HFFc6 (cell line): ENCODE measurements around the gene RSU1. TPM values are rescaled to one million over a fixed set of nuclear protein-coding genes. Genes with fewer than 3 reads are reported as not detected.

ENCODE experiments used
- DNase-seq: peaks from one replicate; pipeline ENCODE4 v3.0.0-alpha.2; 2018
- H3K27ac Mint-ChIP-seq: 2 replicates; pipeline ENCODE4 v1.8.0; 2020; ENCODE audit warnings: mild to moderate bottlenecking, mixed read lengths
- H3K27me3 Mint-ChIP-seq: 2 replicates; pipeline ENCODE4 v1.8.0; 2021; ENCODE audit warnings: mild to moderate bottlenecking, moderate library complexity, mixed read lengths; ENCODE audit not compliant: insufficient read depth
- H3K36me3 Mint-ChIP-seq: 2 replicates; pipeline ENCODE4 v1.8.0; 2021; ENCODE audit warnings: low read depth, mixed read lengths
- H3K4me1 Mint-ChIP-seq: 2 replicates; pipeline ENCODE4 v1.8.0; 2020; ENCODE audit warnings: low read depth, mixed read lengths
- H3K4me3 Mint-ChIP-seq: 2 replicates; pipeline ENCODE4 v1.8.0; 2020; ENCODE audit warnings: mild to moderate bottlenecking, moderate library complexity, mixed read lengths
- H3K9me3 Mint-ChIP-seq: 2 replicates; pipeline ENCODE4 v1.8.0; 2020; ENCODE audit warnings: mild to moderate bottlenecking, mixed read lengths
- CTCF ChIP-seq: fragments of 200-600 bp; sonication (generic); IDR thresholded peaks from 2 replicates; pipeline ENCODE4 v1.5.0; 2021; ENCODE audit warnings: antibody characterized with exemption, mild to moderate bottlenecking
- total RNA-seq, 6 experiments: library from RNA; stranded (reverse); fragmentation: NEBNext Ultra II Directional; extraction: Animal tissue kit (Norgen Biotek cat#: 25700); gene quantifications; 2 replicates in 1 of 6; 3 replicates in 5 of 6; pipeline ENCODE4 v1.2.3, GENCODE V29; 2021

Gene RSU1
- total RNA-seq, 6 experiments from 2014 or later: 182 to 239 (median 205) TPM

- H3K4me1 Mint-ChIP-seq: peaks cover 31% of the 10 kb centered on the region
- DNase-seq: no peak
- TF ChIP-seq CTCF: no peak
- peaks cover 18% of the 10 kb centered on the region; the same call in 1 of the 2 replicates for H3K36me3 Mint-ChIP-seq
- no peak overlapping the region for H3K27ac Mint-ChIP-seq
- H3K4me3 Mint-ChIP-seq: no peak overlapping the region
- no peaks in the 10 kb centered on the region for H3K9me3 Mint-ChIP-seq
- no peaks in the 10 kb centered on the region for H3K27me3 Mint-ChIP-seq
Observed at GRCh38 chr10:16804123-16804522, 13.1 kb downstream of the RSU1 start.

- H3K27ac Mint-ChIP-seq: no peak overlapping the region
Observed at GRCh38 chr10:16803464-16803863, 13.8 kb downstream of the RSU1 start.

GRCh38 chr10:16799621-16800020 lies 17.6 kb downstream of the RSU1 start:
- Mint-ChIP-seq H3K4me1 (peaks cover 42% of the 10 kb centered on the region), H3K36me3 (peaks cover 9% of the 10 kb centered on the region), H3K27me3 (no peaks in the 10 kb centered on the region), H3K9me3 (no peaks in the 10 kb centered on the region), H3K27ac (no peak overlapping the region), H3K4me3 (no peak overlapping the region)
- no peak for TF ChIP-seq CTCF
- no peak for DNase-seq

More at GRCh38 chr10:16803464-16803863, 13.8 kb downstream of the RSU1 start:
- Mint-ChIP-seq H3K4me1 (peaks cover 31% of the 10 kb centered on the region), H3K9me3 (no peaks in the 10 kb centered on the region), H3K27me3 (no peaks in the 10 kb centered on the region), H3K36me3 (peaks cover 17% of the 10 kb centered on the region), H3K4me3 (no peak overlapping the region)
- DNase-seq: no peak
- TF ChIP-seq CTCF: no peak

GRCh38 chr10:16798571-16798970 lies 18.7 kb downstream of the RSU1 start:
- Mint-ChIP-seq H3K27me3 (no peaks in the 10 kb centered on the region), H3K27ac (no peak overlapping the region), H3K4me3 (no peak overlapping the region), H3K9me3 (no peaks in the 10 kb centered on the region), H3K36me3 (peaks cover 6% of the 10 kb centered on the region), H3K4me1 (peaks cover 38% of the 10 kb centered on the region)
- DNase-seq: no peak
- TF ChIP-seq CTCF: no peak

GRCh38 chr10:16795410-16796073 lies 21.7 kb downstream of the RSU1 start:
- Mint-ChIP-seq H3K4me3 (no peak overlapping the region), H3K4me1 (peaks cover 32% of the 10 kb centered on the region), H3K36me3 (peaks cover 9% of the 10 kb centered on the region), H3K27ac (no peak overlapping the region), H3K27me3 (no peaks in the 10 kb centered on the region), H3K9me3 (no peaks in the 10 kb centered on the region)
- TF ChIP-seq CTCF: no peak
- DNase-seq: no peak
